Astrocyte of the cerebellum (primary cell): ENCODE data around the gene CNTNAP2.

ENCODE experiments used
- DNase-seq: peaks from one replicate; pipeline ENCODE4 v3.0.0-alpha.2; 2011; ENCODE audit warnings: low read depth
- H3K4me3 ChIP-seq: 2 replicates; pipeline ENCODE4 v1.5.1; 2011; ENCODE audit warnings: mild to moderate bottlenecking, low read depth, low read length, moderate library complexity
- in situ Hi-C: cut with HindIII; loops from 2 replicates; pipeline ENCODE4 v1.10.0; 2017; ENCODE audit warnings: low sequenced_read_pairs
- TF ChIP-seq, protein P1 (sequence below): IDR thresholded peaks from 2 replicates; pipeline ENCODE4 v1.5.1; 2012; ENCODE audit warnings: low read length, low read depth, moderate library complexity, mild to moderate bottlenecking; ENCODE audit errors: missing control alignments

Gene CNTNAP2

DNA sequence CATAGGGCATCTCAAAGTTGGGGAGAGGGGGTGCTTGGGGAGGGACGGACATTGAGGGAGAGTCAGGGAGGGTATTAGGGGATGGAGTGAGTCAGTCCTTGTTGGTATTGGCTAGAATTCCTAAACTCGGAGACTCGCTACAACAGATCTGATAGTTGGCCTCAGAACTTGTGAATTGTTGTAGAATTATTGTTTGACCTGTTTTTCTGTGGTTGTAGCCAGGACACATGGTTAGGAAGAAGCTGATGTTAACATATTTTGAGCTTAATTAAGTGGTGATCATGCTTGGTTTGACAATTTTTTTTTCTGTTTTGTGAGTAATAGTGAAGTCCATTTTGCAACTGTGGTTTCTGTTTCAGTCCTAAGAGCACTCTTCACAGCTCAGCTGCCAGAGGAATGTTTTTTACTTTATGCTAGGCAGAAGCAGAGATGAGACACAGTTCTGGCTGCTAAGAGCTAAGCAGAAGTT is 1283.7 kb downstream of the CNTNAP2 start:
- peak; percentile 60 for DNase-seq
- in situ Hi-C loops = loop anchor here (25.0 kb wide), 1 partner anchor 112 kb away; no protein-coding TSS in a partner anchor
- H3K4me3 ChIP-seq = no peak overlapping the region
- TF ChIP-seq, protein P1, sequence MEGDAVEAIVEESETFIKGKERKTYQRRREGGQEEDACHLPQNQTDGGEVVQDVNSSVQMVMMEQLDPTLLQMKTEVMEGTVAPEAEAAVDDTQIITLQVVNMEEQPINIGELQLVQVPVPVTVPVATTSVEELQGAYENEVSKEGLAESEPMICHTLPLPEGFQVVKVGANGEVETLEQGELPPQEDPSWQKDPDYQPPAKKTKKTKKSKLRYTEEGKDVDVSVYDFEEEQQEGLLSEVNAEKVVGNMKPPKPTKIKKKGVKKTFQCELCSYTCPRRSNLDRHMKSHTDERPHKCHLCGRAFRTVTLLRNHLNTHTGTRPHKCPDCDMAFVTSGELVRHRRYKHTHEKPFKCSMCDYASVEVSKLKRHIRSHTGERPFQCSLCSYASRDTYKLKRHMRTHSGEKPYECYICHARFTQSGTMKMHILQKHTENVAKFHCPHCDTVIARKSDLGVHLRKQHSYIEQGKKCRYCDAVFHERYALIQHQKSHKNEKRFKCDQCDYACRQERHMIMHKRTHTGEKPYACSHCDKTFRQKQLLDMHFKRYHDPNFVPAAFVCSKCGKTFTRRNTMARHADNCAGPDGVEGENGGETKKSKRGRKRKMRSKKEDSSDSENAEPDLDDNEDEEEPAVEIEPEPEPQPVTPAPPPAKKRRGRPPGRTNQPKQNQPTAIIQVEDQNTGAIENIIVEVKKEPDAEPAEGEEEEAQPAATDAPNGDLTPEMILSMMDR = no peak

DNA sequence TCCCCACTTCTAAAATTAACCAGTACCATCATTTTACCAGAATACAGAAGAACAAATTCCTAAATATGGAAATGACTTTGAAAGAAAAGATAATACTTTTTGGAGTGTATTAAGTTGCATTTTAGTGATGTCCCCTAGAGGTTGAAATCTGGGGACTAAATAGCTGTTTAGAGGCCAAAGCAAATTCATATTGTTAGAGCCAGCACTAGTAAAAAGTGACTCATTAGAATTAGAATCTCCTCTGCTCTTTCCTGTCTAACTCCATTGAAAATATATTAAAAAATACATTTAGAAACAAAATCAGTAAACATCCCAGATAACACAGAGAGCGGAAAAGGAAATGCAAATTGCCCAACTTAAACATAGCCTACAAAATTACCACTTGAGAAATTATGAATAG is 1284.3 kb downstream of the CNTNAP2 start:
- in situ Hi-C loops = loop anchor here (25.0 kb wide), 1 partner anchor 111 kb away; no protein-coding TSS in a partner anchor
- DNase-seq = no peak
- TF ChIP-seq, protein P1 = no peak
- no peak overlapping the region for H3K4me3 ChIP-seq

DNA sequence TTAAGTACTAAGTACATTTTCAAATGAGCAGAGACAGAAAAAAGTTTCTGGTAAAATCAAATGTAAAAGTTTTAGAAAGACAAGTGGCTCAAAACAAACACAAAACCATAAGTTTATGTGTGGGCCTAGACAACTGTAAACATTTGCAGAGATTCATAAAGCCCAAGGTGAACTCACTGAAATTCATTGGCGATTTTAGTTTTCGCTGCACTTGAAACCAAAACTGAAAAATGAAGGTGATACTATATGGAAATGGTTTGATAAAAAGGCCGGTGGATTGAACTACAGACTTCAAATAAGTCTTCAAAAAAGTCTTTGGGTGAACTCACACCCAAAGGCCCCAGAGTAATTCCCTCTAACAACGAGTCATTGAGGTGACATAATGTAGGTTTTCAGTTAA is 1289.0 kb downstream of the CNTNAP2 start:
- TF ChIP-seq, protein P1 = no peak
- in situ Hi-C loops = loop anchor here (25.0 kb wide), 1 partner anchor 107 kb away; no protein-coding TSS in a partner anchor
- H3K4me3 ChIP-seq = no peak overlapping the region
- no peak for DNase-seq

DNA sequence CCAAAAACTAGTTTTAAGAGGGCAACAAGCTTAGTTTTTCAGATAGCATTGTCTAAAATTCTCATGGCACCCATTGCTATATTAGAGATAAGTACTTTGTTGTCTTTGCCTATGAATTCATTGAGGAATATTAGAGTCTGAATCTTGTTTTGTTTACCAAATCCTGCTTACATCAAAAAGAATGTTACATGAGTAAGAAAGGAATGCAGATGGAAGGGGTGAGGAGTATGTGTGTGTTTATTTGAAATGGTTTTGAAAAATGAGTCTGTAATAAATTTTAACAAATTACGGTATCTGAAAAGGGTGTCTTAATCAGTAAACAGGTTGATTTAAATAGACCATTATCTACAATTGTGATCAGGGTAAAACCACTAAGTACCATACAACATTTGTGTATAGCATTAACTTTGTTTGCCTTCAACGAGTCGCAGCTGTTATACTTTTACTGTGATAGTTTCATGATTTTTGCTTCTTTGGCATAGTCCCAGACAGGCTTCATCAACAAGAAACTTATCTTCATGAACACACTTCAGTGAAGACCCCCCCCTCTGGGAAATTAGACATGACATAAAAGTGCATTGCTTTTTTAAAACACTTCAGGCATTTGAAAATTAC is 1290.0 kb downstream of the CNTNAP2 start:
- DNase-seq = no peak
- TF ChIP-seq, protein P1 = no peak
- in situ Hi-C loops = loop anchor here (25.0 kb wide), 1 partner anchor 106 kb away; no protein-coding TSS in a partner anchor
- no peak overlapping the region for H3K4me3 ChIP-seq

DNA sequence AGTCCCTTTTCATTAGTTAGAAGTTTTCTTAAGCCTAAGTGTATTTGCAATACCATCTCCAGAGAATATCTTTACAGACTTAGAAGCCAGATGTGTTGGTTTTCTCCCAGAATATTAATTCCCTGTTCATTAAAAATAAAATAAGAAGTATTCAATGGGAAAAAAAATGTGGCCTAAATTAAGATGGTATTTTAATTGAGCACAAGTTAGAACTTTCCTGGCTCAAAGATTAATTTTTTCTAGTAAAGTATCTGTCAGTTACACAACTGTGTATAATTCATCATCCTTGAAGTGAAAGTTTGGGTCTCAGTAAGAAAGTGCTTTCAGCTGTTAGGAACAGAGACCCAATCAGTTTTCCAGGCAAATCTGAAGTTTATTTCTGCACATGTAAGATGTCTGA is 1294.5 kb downstream of the CNTNAP2 start:
- no peak for DNase-seq
- TF ChIP-seq, protein P1 = no peak
- in situ Hi-C loops = loop anchor here (25.0 kb wide), 1 partner anchor 101 kb away; no protein-coding TSS in a partner anchor
- H3K4me3 ChIP-seq = no peak overlapping the region

DNA sequence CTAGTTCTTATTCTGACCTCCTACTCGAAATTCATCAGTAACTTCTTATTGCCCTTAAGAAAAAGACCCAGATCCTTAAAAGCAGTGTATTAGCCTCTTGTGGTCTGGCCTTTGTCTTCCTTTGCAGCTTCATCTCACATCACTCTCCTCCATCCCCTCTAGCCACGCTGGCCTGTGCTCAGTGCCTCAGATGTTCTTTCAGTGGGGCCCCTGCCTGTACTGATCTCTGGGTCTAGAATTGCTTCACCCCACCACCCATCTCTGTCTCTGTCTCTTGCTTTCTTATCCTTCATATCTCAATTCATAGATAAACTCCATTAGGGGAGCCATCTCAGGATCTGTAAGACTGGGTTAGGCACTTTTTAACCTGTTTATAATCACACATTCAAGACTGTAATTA is 1295.5 kb downstream of the CNTNAP2 start:
- in situ Hi-C loops = loop anchor here (25.0 kb wide), 1 partner anchor 100 kb away; no protein-coding TSS in a partner anchor

More for the DNA sequence above, 1295.5 kb downstream of the CNTNAP2 start:
- TF ChIP-seq, protein P1 = no peak
- no peak for DNase-seq
- no peak overlapping the region for H3K4me3 ChIP-seq
